ENCODE results near the gene IGLON5.

IGLON5 gene

DNA sequence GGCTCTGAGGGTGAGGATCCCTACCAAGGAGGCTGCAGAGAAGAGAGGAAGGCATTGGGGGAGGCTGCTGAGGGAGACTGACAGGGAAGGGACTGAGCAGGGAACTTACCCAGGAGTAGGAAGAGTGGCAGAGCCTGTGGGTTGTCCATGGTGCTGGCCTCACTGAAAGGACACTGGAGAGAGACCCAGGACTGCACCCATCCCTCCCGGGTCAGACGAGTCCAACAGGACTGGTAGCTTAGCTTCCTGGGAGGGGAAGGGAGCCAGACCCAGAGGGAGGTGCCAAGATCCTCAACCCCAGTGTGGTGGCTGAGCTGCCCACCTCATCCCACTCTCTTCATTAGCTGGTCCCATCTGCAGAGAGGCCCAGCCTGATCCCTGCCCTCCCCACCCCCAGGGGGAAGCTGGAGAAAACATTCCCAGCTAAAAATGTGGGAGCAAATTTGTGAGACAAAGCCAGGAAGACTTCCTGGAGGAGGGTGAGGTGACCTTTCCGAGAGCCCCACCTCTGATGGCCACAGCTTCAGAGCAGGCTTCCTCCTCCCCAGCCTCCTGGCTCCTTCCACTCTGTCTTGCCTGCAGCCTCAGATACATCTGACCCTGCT lies 30.6 kb downstream of the IGLON5 start, which contains the start of gene VSIG10L:
VSIG10L (minus strand) TSS at position 164 of the 605 bp plus-strand sequence; CDS start at position 149, 15 bp downstream.
- H3K4me1 ChIP-seq (ENCODE audit: insufficient read depth, low read length), result peaks cover 8% of the 10 kb centered on the region; the same call in 1 of the 2 replicates
- peak within 1 kb of the TSS; percentile 27; the same call in 1 of the 2 replicates for H3K9ac ChIP-seq (ENCODE audit: low read depth, low read length)

DNA sequence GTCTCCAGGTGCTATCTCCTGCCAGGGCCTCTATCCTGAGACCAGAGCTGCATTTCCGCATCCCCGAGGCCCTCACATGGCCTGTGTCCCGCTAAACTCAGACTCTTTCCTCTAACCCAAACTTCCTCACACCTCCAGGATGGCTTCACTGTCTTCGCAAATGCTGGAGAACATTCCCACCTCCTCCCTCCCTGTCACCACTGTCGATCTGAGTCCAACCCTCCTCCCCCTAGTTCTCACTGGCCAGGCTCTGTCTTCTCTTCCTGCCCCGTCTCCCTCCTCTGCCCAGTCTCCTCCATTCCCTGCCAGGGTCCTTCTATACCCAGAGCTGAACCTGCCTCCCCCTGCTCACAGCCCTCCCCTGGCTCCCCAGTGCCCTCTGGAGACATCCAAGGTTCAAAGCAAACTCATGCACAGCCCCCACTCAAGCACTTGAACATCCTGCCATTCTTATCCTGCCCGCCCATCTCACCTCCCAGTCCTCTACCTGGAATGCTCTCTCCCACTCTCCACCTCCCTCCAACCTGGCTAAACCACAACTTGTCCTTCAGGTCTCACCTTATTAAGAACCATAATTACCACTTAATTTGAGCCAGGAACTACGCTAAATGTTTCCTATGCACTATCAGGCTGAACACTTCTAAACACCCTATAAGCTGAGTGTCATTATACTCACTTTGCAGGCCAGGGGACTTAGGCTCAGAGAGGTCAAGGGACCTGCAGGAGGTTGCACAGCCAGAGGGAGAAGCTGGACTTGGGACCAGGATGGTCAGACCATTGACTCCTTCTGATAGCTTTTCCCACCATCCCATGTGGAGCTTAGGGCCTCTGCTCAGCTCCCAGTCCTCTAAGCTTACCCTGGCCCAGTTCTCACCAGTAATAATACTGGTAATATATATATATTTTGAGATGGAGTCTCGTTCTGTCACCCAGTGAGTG lies 31.5 kb downstream of the IGLON5 start:
- no peaks in the 10 kb centered on the region for H3K9me3 ChIP-seq (ENCODE audit: insufficient read depth, low read depth, low read length)
- no peaks in the 10 kb centered on the region for H3K36me3 ChIP-seq (ENCODE audit: insufficient read depth, low read depth, low read length)
- H3K9ac ChIP-seq (ENCODE audit: low read depth, low read length), result no peak overlapping the region
- no peak overlapping the region for H3K4me3 ChIP-seq (ENCODE audit: low read length)
- H3K27me3 ChIP-seq (ENCODE audit: insufficient read depth, low read length), result peaks cover 19% of the 10 kb centered on the region
- peaks cover 8% of the 10 kb centered on the region; the same call in 1 of the 2 replicates for H3K4me1 ChIP-seq (ENCODE audit: insufficient read depth, low read length)
- no peak overlapping the region for H3K27ac ChIP-seq (ENCODE audit: low read length)

More for the DNA sequence above, 30.6 kb downstream of the IGLON5 start, which contains the start of gene VSIG10L:
- Histone ChIP-seq H3K27me3 (ENCODE audit: insufficient read depth, low read length) (peaks cover 19% of the 10 kb centered on the region), H3K36me3 (ENCODE audit: insufficient read depth, low read depth, low read length) (no peaks in the 10 kb centered on the region), H3K27ac (ENCODE audit: low read length) (no peak within 1 kb of the TSS), H3K4me3 (ENCODE audit: low read length) (no peak within 1 kb of the TSS), H3K9me3 (ENCODE audit: insufficient read depth, low read depth, low read length) (no peaks in the 10 kb centered on the region)

DNA sequence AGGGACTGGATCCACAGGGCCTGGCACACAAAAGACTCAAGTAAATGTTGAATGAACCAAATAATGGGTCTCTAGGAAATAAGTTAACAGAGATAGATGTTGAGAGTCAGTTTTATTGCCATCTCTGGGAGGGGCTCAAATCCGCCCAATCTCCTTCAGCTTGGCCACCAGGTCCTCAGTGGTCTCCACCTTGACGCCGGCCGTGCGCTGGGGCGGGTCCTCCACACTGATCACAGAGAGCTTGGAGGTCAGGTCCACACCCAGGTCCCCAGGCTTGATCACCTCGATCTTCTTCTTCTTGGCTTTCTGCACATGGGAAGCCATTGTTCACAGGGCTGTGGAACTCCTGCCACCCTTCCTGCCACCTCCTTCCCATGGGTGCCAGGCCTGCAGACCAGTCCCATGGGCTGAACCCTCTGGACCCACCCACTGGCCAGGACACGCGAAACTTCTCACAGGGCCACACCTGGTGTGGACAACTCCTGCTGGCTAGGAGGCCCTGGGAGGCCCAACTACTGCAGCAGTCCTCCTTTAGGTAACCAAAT lies 33.7 kb downstream of the IGLON5 start:
- peaks cover 19% of the 10 kb centered on the region for H3K27me3 ChIP-seq (ENCODE audit: insufficient read depth, low read length)
- H3K36me3 ChIP-seq (ENCODE audit: insufficient read depth, low read depth, low read length), result no peaks in the 10 kb centered on the region
- no peak overlapping the region for H3K9ac ChIP-seq (ENCODE audit: low read depth, low read length)
- H3K9me3 ChIP-seq (ENCODE audit: insufficient read depth, low read depth, low read length), result no peaks in the 10 kb centered on the region
- no peak overlapping the region for H3K4me3 ChIP-seq (ENCODE audit: low read length)
- H3K4me1 ChIP-seq (ENCODE audit: insufficient read depth, low read length), result peaks cover 8% of the 10 kb centered on the region; the same call in 1 of the 2 replicates
- H3K27ac ChIP-seq (ENCODE audit: low read length), result no peak overlapping the region

DNA sequence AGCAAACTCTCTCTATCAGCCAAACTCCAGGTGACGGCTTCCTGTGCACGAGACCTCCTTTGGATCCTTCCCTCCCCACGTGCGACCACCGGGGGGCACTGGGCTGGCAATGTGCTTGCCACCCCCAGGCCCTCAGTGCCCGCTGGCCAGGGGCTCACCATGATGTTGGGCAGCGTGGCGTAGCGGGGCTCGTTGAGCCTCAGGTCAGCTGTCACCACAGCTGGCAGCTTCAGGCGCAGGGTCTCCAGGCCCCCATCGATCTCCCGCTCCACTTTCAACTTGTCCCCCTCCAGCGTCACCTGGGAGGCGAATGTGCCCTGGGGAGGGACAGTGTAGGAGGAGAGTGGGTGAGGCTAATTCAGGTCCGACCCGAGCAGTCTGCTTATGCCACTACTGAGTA lies 35.3 kb downstream of the IGLON5 start:
- Histone ChIP-seq H3K27me3 (ENCODE audit: insufficient read depth, low read length) (peaks cover 3% of the 10 kb centered on the region), H3K27ac (ENCODE audit: low read length) (no peak overlapping the region), H3K9ac (ENCODE audit: low read depth, low read length) (no peak overlapping the region), H3K36me3 (ENCODE audit: insufficient read depth, low read depth, low read length) (peaks cover 7% of the 10 kb centered on the region; the same call in 1 of the 2 replicates), H3K4me3 (ENCODE audit: low read length) (no peak overlapping the region), H3K9me3 (ENCODE audit: insufficient read depth, low read depth, low read length) (no peaks in the 10 kb centered on the region), H3K4me1 (ENCODE audit: insufficient read depth, low read length) (peaks cover 8% of the 10 kb centered on the region; the same call in 1 of the 2 replicates)

DNA sequence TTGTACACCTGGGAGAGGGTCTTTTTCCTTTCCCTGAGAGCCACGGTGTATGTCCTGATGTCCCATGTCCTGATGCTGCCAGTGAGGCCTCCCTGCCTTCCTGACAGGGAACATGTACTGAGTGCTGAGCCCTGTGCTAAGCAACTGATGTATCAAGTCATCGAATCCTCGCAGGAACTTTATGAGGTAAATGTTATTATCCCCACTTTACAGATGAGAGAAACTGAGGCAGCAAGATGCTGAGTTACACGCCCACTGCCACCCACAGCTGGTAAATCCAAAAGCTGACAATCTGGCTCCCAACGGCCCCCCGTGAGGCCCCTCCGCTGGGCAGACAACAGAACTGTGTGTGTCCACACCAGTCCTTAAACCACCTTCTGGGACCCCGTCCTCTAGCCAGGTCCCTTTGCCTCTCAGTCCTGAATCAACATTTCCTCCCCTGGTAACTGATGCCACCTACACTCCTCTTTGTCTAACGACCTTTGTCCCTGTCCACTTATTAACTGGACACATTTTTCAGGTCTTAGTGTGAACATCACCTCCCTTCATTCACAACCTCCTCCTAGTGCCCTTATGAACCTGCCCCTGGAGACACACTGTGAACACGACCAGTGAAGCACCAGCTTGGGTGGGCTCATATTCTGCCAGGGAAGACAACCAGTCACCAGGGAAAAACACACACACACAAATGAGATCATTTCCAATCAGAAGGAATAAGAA lies 35.9 kb downstream of the IGLON5 start:
- Histone ChIP-seq H3K27ac (ENCODE audit: low read length) (no peak overlapping the region), H3K9me3 (ENCODE audit: insufficient read depth, low read depth, low read length) (no peaks in the 10 kb centered on the region), H3K4me1 (ENCODE audit: insufficient read depth, low read length) (peaks cover 2% of the 10 kb centered on the region; the same call in 1 of the 2 replicates), H3K36me3 (ENCODE audit: insufficient read depth, low read depth, low read length) (peaks cover 7% of the 10 kb centered on the region; the same call in 1 of the 2 replicates), H3K27me3 (ENCODE audit: insufficient read depth, low read length) (no peaks in the 10 kb centered on the region), H3K4me3 (ENCODE audit: low read length) (no peak overlapping the region), H3K9ac (ENCODE audit: low read depth, low read length) (no peak overlapping the region)

DNA sequence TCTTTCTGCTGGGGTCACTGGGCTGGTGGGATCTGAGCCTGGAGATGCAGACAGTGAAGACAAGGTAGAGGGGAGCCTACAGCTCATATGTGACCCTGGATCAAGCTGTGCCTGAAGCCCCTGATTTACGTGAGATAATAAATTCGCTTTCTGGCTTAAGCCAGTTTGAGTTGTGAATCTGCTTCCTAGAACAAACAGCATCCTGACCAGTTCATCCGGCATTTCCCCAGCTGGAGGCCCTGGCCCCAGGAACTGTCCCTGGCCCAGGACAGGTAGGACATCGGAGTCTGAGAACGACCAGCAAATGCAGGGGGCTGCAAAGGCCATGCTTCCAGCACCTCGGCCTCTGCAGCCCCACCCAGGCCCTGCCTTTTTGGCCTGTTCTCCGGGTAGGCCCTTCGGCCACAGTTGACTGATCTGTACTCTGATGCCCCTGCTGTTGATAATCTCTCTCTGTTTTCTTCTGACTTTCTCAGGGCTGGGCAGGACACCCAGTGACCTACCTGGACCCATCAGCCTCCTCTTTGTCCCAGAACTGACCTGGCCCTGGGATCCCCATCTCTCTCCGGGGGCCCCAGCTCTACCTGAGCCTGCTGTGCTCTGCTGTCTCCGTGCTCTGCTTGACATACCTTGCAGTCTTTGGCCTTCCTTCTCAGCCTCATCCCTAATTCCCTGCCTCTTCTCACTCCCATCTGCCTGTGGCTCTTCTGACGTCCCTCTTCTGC lies 40.0 kb downstream of the IGLON5 start:
- H3K9ac ChIP-seq (ENCODE audit: low read depth, low read length), result no peak overlapping the region
- H3K36me3 ChIP-seq (ENCODE audit: insufficient read depth, low read depth, low read length), result peaks cover 7% of the 10 kb centered on the region; the same call in 1 of the 2 replicates
- H3K9me3 ChIP-seq (ENCODE audit: insufficient read depth, low read depth, low read length), result no peaks in the 10 kb centered on the region
- no peak overlapping the region for H3K27ac ChIP-seq (ENCODE audit: low read length)
- H3K4me3 ChIP-seq (ENCODE audit: low read length), result no peak overlapping the region
- H3K27me3 ChIP-seq (ENCODE audit: insufficient read depth, low read length), result no peaks in the 10 kb centered on the region
- H3K4me1 ChIP-seq (ENCODE audit: insufficient read depth, low read length), result peaks cover 7% of the 10 kb centered on the region; the same call in 1 of the 2 replicates

DNA sequence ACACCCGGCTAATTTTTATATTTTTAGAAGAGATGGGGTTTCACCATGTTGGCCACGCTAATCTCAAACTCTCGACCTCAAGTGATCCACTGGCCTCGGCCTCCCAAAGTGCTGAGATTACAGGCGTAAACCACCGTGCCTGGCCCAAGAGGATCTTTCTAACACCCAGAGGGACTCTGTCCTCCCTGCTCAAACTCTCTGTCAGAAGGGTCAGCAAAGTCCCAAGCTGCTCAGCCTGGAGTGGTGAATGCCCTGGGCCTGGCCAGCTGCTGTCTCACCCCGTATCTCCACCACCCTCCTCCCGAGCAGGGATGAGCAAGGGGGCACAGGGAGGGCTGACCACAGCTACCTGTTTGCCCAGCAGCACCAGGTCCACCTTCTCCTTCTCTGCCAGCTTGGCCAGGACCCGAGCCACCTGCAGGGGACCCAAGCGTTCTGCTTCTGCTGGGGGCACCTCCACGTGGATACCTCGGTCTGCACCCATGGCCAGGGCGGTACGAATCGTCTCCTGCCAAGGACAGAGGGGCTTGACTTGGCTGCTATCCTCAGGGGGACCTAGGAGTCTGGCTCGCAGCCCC lies 41.4 kb downstream of the IGLON5 start:
- no peak overlapping the region for H3K4me3 ChIP-seq (ENCODE audit: low read length)
- peaks cover 7% of the 10 kb centered on the region; the same call in 1 of the 2 replicates for H3K36me3 ChIP-seq (ENCODE audit: insufficient read depth, low read depth, low read length)
- H3K9me3 ChIP-seq (ENCODE audit: insufficient read depth, low read depth, low read length), result no peaks in the 10 kb centered on the region
- no peaks in the 10 kb centered on the region for H3K27me3 ChIP-seq (ENCODE audit: insufficient read depth, low read length)
- no peak overlapping the region for H3K27ac ChIP-seq (ENCODE audit: low read length)
- H3K4me1 ChIP-seq (ENCODE audit: insufficient read depth, low read length), result peaks cover 7% of the 10 kb centered on the region; the same call in 1 of the 2 replicates
- H3K9ac ChIP-seq (ENCODE audit: low read depth, low read length), result no peak overlapping the region

DNA sequence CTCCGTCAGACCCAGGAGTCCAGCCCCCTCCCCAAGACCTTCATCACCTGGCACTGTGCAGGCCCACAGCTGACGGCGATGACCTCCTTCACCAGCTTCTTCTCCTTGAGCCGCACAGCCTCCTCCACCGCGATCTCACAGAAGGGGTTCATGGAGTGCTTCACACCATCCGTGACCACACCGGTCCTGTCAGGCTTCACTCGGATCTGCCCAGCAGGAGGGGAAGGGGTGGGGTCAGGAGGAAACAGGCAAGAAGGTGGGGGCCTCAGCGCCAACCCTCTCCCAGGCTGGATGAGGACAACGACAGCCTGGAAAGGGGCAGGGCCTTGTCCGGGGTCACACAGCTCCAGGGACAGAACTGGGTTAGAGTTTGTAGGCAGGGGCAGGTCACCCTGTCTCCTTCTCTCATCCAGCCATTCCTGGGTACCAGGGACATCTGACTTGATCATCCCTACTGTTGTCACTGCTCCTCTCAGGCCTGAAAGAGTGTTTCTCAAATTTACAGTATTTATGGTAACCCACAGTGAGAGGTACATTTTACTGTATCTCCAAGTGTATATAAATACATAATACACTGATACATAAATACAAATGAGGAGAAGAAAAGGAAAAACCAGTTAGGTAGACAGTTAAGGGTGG lies 42.8 kb downstream of the IGLON5 start:
- Histone ChIP-seq H3K9me3 (ENCODE audit: insufficient read depth, low read depth, low read length) (no peaks in the 10 kb centered on the region), H3K27ac (ENCODE audit: low read length) (no peak overlapping the region), H3K4me3 (ENCODE audit: low read length) (no peak overlapping the region), H3K27me3 (ENCODE audit: insufficient read depth, low read length) (no peaks in the 10 kb centered on the region), H3K36me3 (ENCODE audit: insufficient read depth, low read depth, low read length) (peaks cover 7% of the 10 kb centered on the region; the same call in 1 of the 2 replicates), H3K4me1 (ENCODE audit: insufficient read depth, low read length) (peaks cover 7% of the 10 kb centered on the region; the same call in 1 of the 2 replicates), H3K9ac (ENCODE audit: low read depth, low read length) (peak overlapping the region; percentile 21; the same call in 1 of the 2 replicates)

DNA sequence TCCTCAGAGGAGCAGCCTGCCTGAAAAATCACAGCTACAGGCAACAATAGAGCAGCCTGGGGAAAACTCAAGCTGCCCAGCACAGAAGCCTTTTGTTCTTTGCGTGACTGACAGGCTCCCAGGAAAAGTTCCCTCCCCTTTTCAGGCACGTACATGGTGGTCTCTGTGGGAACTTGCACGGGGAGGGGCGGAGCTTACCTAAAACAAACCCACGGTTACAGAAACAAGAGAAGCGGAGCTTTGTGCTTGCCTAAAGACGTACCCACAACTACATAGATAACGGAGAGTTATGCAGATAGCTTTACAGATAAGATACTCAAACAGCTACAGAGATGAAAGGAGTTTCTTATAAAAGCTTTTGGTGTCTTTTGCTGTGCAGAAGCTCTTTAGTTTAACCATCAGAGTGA lies 43.3 kb downstream of the IGLON5 start:
- Histone ChIP-seq H3K36me3 (ENCODE audit: insufficient read depth, low read depth, low read length) (peaks cover 7% of the 10 kb centered on the region; the same call in 1 of the 2 replicates), H3K9ac (ENCODE audit: low read depth, low read length) (peak overlapping the region; percentile 21; the same call in 1 of the 2 replicates), H3K27me3 (ENCODE audit: insufficient read depth, low read length) (no peaks in the 10 kb centered on the region), H3K4me1 (ENCODE audit: insufficient read depth, low read length) (peaks cover 7% of the 10 kb centered on the region; the same call in 1 of the 2 replicates), H3K9me3 (ENCODE audit: insufficient read depth, low read depth, low read length) (no peaks in the 10 kb centered on the region), H3K4me3 (ENCODE audit: low read length) (no peak overlapping the region), H3K27ac (ENCODE audit: low read length) (no peak overlapping the region)
